Hematopoietic multipotent progenitor cell treated with erythropoietin and hydrocortisone succinate and interleukin-3 and kit ligand, for 15 days (in vitro differentiated cells): ENCODE data around the gene GFPT2.

ENCODE experiments used
- DNase-seq: peaks from one replicate; pipeline ENCODE4 v3.0.0-alpha.2; 2015; ENCODE audit warnings: low spot score

The GFPT2 gene

DNA sequence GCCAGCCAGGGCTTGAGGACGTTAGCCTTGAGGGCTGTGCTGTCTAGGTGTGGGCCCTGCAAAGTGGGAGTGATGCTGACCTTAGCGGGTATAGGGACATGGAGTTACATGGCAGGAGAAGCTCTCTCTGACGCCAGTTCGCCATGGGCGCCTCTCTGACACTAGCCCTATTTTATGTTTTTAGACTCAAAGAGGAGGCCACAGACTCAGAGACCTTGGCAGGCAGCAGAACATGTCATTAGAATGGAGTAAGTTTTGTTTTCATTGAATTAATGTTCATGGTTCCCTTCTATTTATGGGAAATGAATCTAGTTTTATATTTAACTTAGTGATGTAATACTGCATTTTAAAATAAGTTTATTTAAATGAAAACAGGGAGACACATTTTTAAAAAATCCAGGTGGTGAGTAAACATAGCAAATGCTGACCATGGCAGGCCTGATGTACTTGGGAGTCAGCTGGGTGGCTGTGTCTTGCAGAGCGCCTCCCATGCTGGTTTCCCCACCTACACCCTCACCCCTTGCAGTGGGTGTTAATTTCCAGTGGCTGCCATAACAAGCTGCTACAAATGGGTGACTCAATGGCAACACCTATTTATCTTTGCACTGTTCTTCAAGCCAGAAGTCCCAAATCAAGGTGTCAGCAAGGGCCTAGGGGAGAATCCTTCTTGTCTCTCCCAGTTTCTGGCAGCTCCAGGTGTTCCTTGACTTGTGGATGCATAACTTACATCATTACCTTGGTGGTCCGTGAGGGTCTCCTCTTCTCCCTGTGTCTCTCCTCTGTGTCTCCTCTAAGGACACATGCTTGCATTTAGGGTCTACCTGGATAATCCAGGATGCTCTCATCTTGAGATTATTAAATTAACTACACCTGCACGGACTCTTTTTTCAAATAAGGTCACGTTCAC lies 25.6 kb upstream of the GFPT2 start:
- no peak for DNase-seq

GRCh38 chr5:180377556-180378197 lies 24.5 kb upstream of the GFPT2 start:
- DNase-seq = no peak

- DNase-seq = no peak
Measured at GRCh38 chr5:180376511-180376910, 23.4 kb upstream of the GFPT2 start.

GRCh38 chr5:180375955-180376354 lies 22.8 kb upstream of the GFPT2 start:
- DNase-seq = no peak

- no peak for DNase-seq
Measured at GRCh38 chr5:180375291-180375690, 22.2 kb upstream of the GFPT2 start.

GRCh38 chr5:180373870-180374269 lies 20.7 kb upstream of the GFPT2 start:
- DNase-seq = no peak

DNA sequence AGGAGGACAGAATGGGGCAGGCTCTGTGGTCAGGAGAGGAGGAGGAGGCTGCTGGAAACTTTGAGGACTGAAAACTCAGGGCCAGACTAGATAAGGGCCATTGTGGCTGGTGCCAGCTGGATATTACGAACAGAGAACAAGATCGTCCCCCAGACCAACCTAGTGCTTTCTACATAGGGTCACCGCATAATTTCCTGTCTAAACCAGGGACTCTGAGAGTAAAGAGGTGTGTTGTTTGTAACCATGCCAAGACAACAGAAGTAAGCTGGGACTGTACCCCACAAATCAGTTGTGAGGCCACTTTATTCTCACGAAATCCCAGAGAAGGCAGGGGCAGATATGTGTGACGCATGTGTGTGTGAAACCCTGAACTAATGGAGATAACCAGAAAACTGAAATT lies 20.3 kb upstream of the GFPT2 start:
- DNase-seq = no peak

GRCh38 chr5:180371949-180372348 lies 18.8 kb upstream of the GFPT2 start:
- no peak for DNase-seq

- DNase-seq = no peak
Measured at GRCh38 chr5:180370861-180371641, 17.9 kb upstream of the GFPT2 start.

DNA sequence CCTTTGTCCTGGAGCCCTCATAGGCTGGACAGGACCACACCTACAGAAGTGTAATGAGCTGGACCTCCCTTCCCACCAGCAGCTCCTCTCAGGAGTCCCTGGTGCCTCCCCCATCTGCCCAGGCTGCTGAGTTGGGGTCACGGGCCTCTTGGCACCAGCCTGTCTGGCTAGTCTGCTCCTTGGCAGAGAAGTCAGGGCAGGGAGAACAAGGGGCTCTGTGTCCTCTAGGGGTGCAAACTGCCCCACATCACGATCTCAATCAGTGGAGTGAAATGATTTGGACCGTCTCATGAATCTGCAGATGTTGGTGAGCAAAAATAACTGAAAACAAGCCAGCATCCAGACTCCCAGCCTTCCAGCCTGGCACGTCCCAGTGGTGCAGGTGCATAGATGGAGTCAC lies 14.9 kb upstream of the GFPT2 start:
- no peak for DNase-seq

DNA sequence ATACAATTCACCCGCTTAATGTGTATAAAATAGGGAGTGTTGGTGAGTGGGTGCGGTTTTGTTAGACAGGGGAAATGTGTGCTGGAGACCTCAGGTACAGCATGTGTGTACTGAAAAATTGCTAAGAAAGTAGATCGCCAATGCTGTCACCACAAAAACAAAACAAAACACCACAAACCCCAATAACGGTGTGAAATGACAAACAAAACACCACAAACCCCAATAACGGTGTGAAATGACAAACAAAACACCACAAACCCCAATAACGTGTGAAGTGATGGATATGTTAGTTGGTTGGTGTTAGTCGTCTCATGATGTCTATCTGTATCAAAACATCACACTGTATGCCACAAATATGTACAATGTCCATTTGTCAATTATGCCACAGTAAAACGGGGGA lies 14.2 kb upstream of the GFPT2 start:
- DNase-seq = no peak

DNA sequence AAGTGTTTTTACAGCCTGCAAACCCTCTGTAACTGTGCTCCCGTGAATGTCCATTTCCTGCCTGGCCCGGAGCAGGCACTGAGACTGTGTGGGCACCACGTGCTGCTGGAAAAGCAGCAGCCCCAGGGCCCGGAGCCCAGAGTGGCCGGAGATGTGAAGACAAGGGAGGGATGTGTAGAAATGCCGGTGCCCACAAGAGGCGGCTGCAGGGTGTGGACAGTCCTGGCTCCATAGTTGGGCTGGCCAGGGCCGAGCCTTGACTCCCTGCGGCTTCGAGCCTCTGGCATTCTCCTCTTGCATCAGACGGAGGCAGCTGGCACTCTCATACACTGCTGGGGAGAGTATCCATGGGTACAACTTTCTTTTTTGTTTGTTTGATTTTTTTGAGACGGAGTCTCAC lies 13.2 kb upstream of the GFPT2 start:
- DNase-seq = no peak

DNA sequence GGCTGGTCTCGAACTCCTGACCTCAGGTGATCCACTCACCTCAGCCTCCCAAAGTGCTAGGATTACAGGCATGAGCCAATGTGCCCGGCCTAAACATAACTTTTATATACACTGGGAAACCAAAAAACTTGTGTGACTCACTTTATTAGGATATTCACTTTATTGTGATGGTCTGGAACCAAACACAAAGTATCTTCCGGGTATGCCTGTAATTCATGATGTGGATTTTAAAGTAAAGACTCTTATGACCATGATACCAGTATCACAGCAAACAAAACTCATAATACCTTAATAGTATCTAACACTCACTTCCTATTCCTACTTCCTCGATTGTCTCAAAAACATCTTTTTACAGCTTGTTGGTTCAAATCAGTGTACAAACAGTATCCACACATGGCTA lies 12.7 kb upstream of the GFPT2 start:
- no peak for DNase-seq

DNA sequence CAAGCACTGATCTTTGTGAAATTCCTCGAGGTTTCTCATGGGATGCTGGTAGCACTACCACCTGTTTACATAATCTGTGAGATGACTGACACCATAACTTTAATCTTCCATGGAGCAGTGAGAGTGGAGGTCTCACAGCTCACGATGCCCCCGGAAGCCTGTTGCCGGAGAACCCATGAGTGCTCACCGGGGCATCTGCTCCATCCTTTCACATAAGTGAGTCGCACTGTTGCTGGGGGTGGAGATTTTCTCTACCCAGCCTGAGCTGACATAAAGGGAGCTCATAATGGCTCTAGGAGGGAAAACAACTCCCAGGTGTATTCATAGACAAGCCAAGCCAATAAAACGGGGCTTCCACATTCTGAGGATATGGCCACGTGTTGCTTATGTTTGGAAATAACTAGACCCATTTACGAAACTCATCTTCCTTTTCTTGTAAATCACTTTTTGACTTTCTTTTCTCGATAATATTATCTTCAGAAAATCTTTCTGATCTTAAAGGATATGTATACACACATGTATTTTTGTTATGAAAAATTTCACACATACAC lies 11.2 kb upstream of the GFPT2 start:
- no peak for DNase-seq

GRCh38 chr5:180360078-180360957 lies 7.2 kb upstream of the GFPT2 start:
- no peak for DNase-seq

DNA sequence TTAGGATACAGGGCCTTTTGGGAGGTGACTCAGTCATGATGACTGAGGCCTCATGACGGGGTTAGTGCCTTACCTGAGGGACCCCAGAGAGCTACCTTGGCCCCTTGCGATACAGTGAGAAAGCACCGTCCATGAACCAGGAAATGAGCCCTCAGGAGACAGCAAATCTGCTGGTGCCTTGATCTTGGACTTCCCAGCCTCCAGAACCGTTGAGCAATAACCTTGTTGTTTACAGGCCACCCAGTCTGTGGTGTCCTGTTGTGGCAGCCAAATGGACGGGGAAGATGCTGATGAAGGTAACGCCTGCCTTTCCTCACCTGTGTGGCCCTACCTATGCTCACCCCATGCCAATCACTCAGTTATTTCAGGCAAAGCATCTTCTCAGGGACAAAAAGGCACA lies 5.6 kb upstream of the GFPT2 start:
- no peak for DNase-seq

GRCh38 chr5:180358179-180358578 lies 5.0 kb upstream of the GFPT2 start:
- DNase-seq = no peak

DNA sequence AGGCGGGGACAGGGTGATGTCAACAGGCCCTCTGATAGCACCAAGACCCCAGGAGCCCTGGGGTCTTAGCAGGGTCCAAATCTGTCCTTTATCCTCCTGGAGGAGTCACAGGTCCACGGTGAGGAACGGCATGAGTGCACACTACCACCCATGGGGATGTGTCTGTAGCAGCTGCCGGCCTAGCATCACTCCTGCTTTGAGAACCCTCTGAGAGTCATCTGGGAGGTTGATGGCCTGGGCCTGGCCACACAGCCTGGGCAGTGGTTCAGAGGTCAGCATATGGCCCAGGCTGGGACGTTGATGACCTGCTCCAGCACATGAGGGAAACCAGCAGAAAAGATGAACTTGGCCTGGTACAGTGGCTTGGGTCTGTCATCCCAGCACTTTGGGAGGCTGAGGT lies 1.8 kb upstream of the GFPT2 start:
- DNase-seq = no peak

- DNase-seq = no peak
Measured at GRCh38 chr5:180353980-180354452, 880 bp upstream of the GFPT2 start.

DNA sequence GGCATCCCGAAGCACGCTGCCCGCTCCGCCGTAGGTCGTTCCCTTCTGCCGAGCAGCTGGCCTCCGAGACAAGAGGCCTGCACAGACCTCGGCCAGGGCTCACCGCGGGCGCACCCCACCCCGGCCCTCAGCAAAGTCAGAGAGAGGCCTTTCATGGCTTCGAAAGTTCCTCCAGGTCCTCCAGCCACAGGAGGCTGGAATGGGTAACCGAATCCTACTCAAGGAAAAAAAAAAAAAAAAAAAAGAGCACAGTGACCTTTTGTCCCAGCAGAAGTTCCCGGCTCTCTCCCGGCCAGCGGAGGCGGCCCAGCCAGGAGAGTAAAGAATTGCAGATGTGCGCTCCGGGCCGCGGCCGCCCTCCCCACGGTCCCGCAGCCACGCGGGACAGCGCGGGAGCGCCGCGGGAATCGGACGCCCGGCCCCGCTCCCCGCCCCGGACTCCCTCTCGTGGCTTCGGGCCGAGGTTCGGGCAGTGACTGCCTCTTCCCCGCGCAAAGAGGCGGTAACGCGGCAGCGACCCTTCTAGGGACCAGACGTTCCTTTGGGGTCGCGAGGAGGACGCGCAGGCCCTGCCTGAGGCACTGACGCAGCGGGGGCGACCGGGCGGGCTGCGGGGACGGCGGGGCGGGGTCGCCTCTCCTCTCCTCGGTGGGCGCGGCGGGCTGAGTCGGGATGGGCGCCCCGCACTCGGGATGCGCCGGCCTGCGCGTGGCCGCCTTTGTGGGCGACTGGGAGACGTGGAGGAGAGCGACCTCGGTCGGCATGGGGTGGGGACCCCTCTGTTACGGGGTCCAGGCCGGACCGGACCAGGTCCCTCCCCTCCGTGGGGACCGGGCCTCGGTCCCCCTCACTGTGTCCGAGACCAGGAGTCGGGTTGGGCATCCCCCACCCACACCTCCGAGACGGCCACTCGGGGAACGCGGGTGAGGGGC lies 754 bp downstream of the GFPT2 start:
- DNase-seq = no peak
